ENCODE data around the gene STIP1.

DNA sequence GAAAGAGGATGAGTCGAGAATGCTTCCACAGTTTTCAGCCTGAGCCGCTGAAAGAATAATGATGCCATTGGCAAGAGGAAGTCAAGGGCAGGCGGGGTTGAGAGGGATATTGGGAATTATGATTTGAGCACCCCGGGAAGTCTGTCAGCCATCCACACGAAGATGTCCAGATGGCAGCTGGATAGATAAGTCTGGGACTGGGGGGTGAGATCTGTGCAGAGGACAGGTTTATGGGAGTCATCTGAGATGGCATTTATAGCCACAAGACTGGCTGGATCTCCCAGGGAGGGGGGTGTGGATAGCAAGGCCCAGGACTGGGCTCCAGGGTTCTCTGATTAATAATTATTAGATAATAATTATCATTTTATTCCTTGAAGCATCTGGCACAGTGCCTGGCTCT is 5.1 kb upstream of the STIP1 start:
- TF ChIP-seq EZH2 (IDR thresholded peaks at IDR 0.05) (no peak), POLR2AphosphoS5 (IDR thresholded peaks at IDR 0.05; ENCODE audit: borderline replicate concordance, low read depth, low read length) (no peak), FOXP2 (optimal IDR thresholded peaks at IDR 0.05; ENCODE audit: control extremely low read depth, extremely low read length, insufficient read depth) (no peak)

Measured in SK-N-MC (cell line).